HCT116 (cell line): ENCODE results near the gene PANK4. TPM values are rescaled to one million over a fixed set of nuclear protein-coding genes. Genes with fewer than 3 reads are reported as not detected.
"Not testable (repeated sequence)": the region's sequence is repeated elsewhere in the genome, so short reads cannot be mapped to it uniquely, and the experiment has no call there.

Experiments
- ATAC-seq: fragments of 200-7000 bp; cut with Tn5 transposase; 2 replicates; pipeline ENCODE4 v1.9.1; 2020; ENCODE audit warnings: mild to moderate bottlenecking, moderate library complexity
- BruUV-seq: library from RNA; stranded (reverse); fragments of 400-500 nt; replicated peaks from 2 replicates; lab custom pipeline; 2021; lab: Mats Ljungman, UMichigan
- CTCF ChIA-PET: fragments of 300-600 bp; sonication (Branson Sonifier 250); formaldehyde crosslinking; loops from one replicate; lab custom pipeline; 2021; ENCODE audit warnings: antibody characterized with exemption; lab: Charles Lee
- POLR2A ChIA-PET: fragments of 300-600, 350-600 bp; sonication (Branson Sonifier 250); formaldehyde crosslinking; loops from one replicate; lab custom pipeline; 2021; ENCODE audit warnings: antibody characterized with exemption; lab: Charles Lee
- RAD21 ChIA-PET, 2 experiments: fragments of 300-600 bp; sonication (Branson Sonifier 250); formaldehyde crosslinking; loops; one replicate each; lab custom pipeline; 2023; ENCODE audit warnings: low total read pairs in 2 of 2; ENCODE audit not compliant: uncharacterized antibody in 2 of 2, unreplicated experiment in 2 of 2, low non-redundant PET in 1 of 2; lab: Charles Lee
- DNase-seq: peaks from one replicate; pipeline ENCODE4 v3.0.0-alpha.2; 2010; ENCODE audit warnings: low read depth, low spot score
- H2AFZ ChIP-seq: fragments of 200-600 bp; shearing (Covaris generic), sonication (generic); 2 replicates; pipeline ENCODE4 v1.6.1; 2017; ENCODE audit warnings: low read depth, mixed run types, mixed read lengths, antibody characterized with exemption, low read length; ENCODE audit not compliant: poor library complexity, severe bottlenecking
- H3K27ac ChIP-seq: 2 replicates; pipeline ENCODE4 v1.5.1; 2012; ENCODE audit warnings: low read depth, low read length
- H3K27me3 ChIP-seq: fragments of 200-600 bp; sonication (generic); 2 replicates; pipeline ENCODE4 v1.6.1; 2016; ENCODE audit warnings: mixed run types, low read length, mixed read lengths; ENCODE audit not compliant: insufficient read depth
- H3K36me3 ChIP-seq, 2 experiments: fragments of 200-500 bp in 1 of 2; fragments of 200-600 bp in 1 of 2; sonication (Bioruptor generic) in 1 of 2; sonication (generic) in 1 of 2; 2 replicates each; pipeline versions ENCODE4 v1.5.1 to v1.6.1; 2014 to 2016; ENCODE audit warnings: low read length in 2 of 2, inconsistent platforms in 1 of 2, mixed read lengths in 1 of 2, mixed run types in 1 of 2; ENCODE audit not compliant: insufficient read depth in 2 of 2, control insufficient read depth in 1 of 2
- H3K4me1 ChIP-seq, 2 experiments: fragments of 200-600 bp in 1 of 2; sonication (generic) in 1 of 2; 2 replicates each; pipeline versions ENCODE4 v1.5.1 to v1.6.1; 2012 to 2017; ENCODE audit warnings: low read length in 2 of 2, inconsistent platforms in 1 of 2, mild to moderate bottlenecking in 1 of 2, mixed read lengths in 1 of 2, mixed run types in 1 of 2, moderate library complexity in 1 of 2; ENCODE audit not compliant: insufficient read depth in 2 of 2, control insufficient read depth in 1 of 2
- H3K4me2 ChIP-seq: fragments of 200-600 bp; sonication (generic); 2 replicates; pipeline ENCODE4 v1.6.1; 2017; ENCODE audit warnings: mixed run types, low read length, mixed read lengths
- H3K4me3 ChIP-seq, 2 experiments: fragments of 200-600 bp in 1 of 2; sonication (generic) in 1 of 2; replicated peaks in 1 of 2; 2 replicates each; pipeline ENCODE4 v1.5.1; 2011 to 2016; ENCODE audit warnings: low read length in 2 of 2, control low read depth in 1 of 2, low read depth in 1 of 2, mild to moderate bottlenecking in 1 of 2, mixed read lengths in 1 of 2, mixed run types in 1 of 2
- H3K79me2 ChIP-seq: fragments of 200-600 bp; sonication (generic); 2 replicates; pipeline ENCODE4 v1.6.1; 2017; ENCODE audit warnings: mild to moderate bottlenecking, mixed run types, low read length, moderate library complexity, mixed read lengths; ENCODE audit not compliant: insufficient read depth
- H3K9ac ChIP-seq: fragments of 200-600 bp; sonication (generic); 2 replicates; pipeline ENCODE4 v1.6.1; 2016; ENCODE audit warnings: low read length, mixed read lengths
- H3K9me2 ChIP-seq: fragments of 200-600 bp; sonication (generic), shearing (Covaris generic); 2 replicates; pipeline ENCODE4 v1.6.1; 2017; ENCODE audit warnings: mixed run types, mild to moderate bottlenecking, moderate library complexity; ENCODE audit not compliant: insufficient read depth
- H3K9me3 ChIP-seq, 2 experiments: fragments of 200-500 bp in 1 of 2; fragments of 200-600 bp in 1 of 2; sonication (Bioruptor generic) in 1 of 2; sonication (generic) in 1 of 2; 2 replicates each; pipeline ENCODE4 v1.6.1; 2014 to 2017; ENCODE audit warnings: low read length in 2 of 2, mixed read lengths in 2 of 2, inconsistent platforms in 1 of 2, low read depth in 1 of 2, mild to moderate bottlenecking in 1 of 2, mixed run types in 1 of 2, moderate library complexity in 1 of 2; ENCODE audit not compliant: control insufficient read depth in 1 of 2, insufficient read depth in 1 of 2
- H4K20me1 ChIP-seq: fragments of 200-600 bp; sonication (generic), shearing (Covaris generic); 2 replicates; pipeline ENCODE4 v1.6.1; 2017; ENCODE audit warnings: mixed run types, mild to moderate bottlenecking, moderate library complexity; ENCODE audit not compliant: insufficient read depth
- SIN3A ChIP-seq: IDR thresholded peaks from 2 replicates; pipeline ENCODE4 v1.6.1; 2012; ENCODE audit warnings: low read depth
- SRF ChIP-seq: IDR thresholded peaks from 2 replicates; pipeline ENCODE4 v1.6.1; 2012; ENCODE audit warnings: low read depth
- TCF7L2 ChIP-seq: IDR thresholded peaks from 2 replicates; pipeline ENCODE4 v1.7.0; 2011; ENCODE audit warnings: borderline replicate concordance, inconsistent platforms; ENCODE audit not compliant: insufficient read depth, insufficient read length; ENCODE audit errors: extremely low read depth
- intact Hi-C: fragments of 100-400 bp; cut with micrococcal nuclease; formaldehyde crosslinking; loops from 2 replicates; pipeline ENCODE4 v1.10.0; 2022
- total RNA-seq: library from RNA; stranded (reverse); gene quantifications from one replicate; pipeline ENCODE4 v1.2.1, GENCODE V29; 2021; ENCODE audit not compliant: unreplicated experiment
- TF ChIP-seq, protein P1 (sequence below): IDR thresholded peaks from 2 replicates; pipeline ENCODE4 v1.6.1; 2011; ENCODE audit warnings: mild to moderate bottlenecking, low read length, moderate library complexity; ENCODE audit not compliant: insufficient replicate concordance; ENCODE audit errors: extremely low read depth
- TF ChIP-seq, protein P2 (sequence below), 3 experiments: fragments of 200-600 bp in 1 of 3; sonication (generic) in 1 of 3; IDR thresholded peaks in 2 of 3; conservative IDR thresholded peaks in 1 of 3; 2 replicates each; pipeline ENCODE4 v1.5.1; 2012 to 2017; ENCODE audit warnings: low read depth in 2 of 3, low read length in 2 of 3, antibody characterized with exemption in 1 of 3, borderline replicate concordance in 1 of 3, control low read depth in 1 of 3, mild to moderate bottlenecking in 1 of 3, mixed read lengths in 1 of 3, mixed run types in 1 of 3, moderate library complexity in 1 of 3; ENCODE audit not compliant: insufficient read depth in 1 of 3

PANK4 gene
- total RNA-seq, 1 experiment from 2014 or later: 38.5 TPM

DNA sequence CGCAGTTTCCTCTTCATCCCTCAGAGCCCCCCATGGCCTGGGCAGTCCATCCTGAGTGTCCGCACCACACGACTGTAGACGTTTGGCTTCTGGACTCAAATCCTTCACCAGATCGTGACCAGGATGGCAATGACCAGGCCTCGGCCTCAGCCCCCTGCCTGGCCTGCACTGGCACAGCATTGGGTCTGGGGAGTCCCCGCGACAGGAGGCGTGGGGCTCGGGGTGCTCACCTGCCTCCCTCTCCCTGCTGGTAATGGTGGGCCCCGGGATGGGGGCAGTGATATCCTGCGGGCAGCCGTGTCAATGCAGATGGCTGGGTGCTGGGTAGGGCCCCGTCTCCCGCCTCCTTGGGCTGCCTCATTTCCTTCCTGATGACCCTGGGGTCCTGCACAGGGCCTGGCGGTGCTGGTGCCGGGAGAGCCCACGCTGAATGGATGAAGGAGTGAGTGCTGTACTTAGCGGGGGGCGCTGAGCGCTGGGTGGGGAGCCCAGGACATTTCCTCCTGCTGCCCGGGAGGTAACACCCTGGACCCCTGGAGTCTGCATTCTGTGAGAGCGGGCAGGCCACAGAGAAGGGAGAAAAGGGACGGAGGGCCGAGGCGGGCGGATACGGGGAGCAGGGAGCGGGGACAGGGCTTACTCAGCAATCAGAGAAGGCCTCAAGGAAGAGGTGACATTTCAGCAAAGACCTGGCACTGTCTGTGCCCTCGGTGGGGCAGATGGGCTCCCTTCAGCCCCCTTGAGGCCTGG is 27.6 kb upstream of the PANK4 start (continued):
- TF ChIP-seq, protein P1, sequence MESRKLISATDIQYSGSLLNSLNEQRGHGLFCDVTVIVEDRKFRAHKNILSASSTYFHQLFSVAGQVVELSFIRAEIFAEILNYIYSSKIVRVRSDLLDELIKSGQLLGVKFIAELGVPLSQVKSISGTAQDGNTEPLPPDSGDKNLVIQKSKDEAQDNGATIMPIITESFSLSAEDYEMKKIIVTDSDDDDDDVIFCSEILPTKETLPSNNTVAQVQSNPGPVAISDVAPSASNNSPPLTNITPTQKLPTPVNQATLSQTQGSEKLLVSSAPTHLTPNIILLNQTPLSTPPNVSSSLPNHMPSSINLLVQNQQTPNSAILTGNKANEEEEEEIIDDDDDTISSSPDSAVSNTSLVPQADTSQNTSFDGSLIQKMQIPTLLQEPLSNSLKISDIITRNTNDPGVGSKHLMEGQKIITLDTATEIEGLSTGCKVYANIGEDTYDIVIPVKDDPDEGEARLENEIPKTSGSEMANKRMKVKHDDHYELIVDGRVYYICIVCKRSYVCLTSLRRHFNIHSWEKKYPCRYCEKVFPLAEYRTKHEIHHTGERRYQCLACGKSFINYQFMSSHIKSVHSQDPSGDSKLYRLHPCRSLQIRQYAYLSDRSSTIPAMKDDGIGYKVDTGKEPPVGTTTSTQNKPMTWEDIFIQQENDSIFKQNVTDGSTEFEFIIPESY: no peak
- TF ChIP-seq SRF: no peak
- no peak for TF ChIP-seq SIN3A
- TF ChIP-seq TCF7L2: no peak
- TF ChIP-seq, protein P2, sequence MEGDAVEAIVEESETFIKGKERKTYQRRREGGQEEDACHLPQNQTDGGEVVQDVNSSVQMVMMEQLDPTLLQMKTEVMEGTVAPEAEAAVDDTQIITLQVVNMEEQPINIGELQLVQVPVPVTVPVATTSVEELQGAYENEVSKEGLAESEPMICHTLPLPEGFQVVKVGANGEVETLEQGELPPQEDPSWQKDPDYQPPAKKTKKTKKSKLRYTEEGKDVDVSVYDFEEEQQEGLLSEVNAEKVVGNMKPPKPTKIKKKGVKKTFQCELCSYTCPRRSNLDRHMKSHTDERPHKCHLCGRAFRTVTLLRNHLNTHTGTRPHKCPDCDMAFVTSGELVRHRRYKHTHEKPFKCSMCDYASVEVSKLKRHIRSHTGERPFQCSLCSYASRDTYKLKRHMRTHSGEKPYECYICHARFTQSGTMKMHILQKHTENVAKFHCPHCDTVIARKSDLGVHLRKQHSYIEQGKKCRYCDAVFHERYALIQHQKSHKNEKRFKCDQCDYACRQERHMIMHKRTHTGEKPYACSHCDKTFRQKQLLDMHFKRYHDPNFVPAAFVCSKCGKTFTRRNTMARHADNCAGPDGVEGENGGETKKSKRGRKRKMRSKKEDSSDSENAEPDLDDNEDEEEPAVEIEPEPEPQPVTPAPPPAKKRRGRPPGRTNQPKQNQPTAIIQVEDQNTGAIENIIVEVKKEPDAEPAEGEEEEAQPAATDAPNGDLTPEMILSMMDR (IDR thresholded peaks at IDR 0.05 in 2 of 3, conservative IDR thresholded peaks at IDR 0.05 in 1 of 3; ENCODE audit: borderline replicate concordance in 1 of 3, insufficient read depth in 1 of 3, low read depth in 2 of 3, low read length in 2 of 3): no peak
- TF ChIP-seq, all 23 proteins: peak for 0

DNA sequence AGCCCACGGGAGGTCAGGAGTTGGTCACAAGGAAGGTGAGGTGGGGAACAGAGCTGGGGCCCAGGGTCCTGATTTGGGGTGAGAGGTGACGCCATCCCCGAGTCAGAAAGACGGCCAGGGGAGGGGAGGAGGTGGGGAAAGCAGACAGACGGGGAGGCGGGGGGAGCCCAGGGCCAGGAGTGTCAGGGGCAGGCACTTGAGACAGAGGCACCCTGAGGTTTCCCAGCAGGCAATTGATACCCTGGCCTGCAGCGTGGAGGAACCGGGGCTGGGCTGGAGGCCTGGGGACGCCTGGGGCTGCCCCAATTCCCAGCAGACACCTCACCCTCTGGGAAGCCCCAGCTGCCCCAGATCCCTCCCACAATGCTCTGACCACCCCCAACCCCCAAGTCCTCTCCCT is 26.7 kb upstream of the PANK4 start:
- peaks cover 12% of the 10 kb centered on the region in 2 experiments for H3K4me1 ChIP-seq
- CTCF ChIA-PET, H3K9me2 ChIP-seq, H4K20me1 ChIP-seq, H3K4me2 ChIP-seq, intact Hi-C loops, H3K79me2 ChIP-seq, H2AFZ ChIP-seq, DNase-seq, POLR2A ChIA-PET, H3K9ac ChIP-seq, BruUV-seq, H3K9me3 ChIP-seq, H3K27ac ChIP-seq, H3K27me3 ChIP-seq, H3K36me3 ChIP-seq, ATAC-seq, RAD21 ChIA-PET, H3K4me3 ChIP-seq: not testable (repeated sequence)
